Measurements from ENCODE around the gene ZCCHC3.
"Not testable (repeated sequence)": the region's sequence is repeated elsewhere in the genome, so short reads cannot be mapped to it uniquely, and the experiment has no call there.

The ZCCHC3 gene

GRCh38 chr20:312866-313265, 15.5 kb downstream of the ZCCHC3 start:
- no peak for DNase-seq (ENCODE audit: low read depth in 1 of 2, low spot score in 1 of 2)

DNA sequence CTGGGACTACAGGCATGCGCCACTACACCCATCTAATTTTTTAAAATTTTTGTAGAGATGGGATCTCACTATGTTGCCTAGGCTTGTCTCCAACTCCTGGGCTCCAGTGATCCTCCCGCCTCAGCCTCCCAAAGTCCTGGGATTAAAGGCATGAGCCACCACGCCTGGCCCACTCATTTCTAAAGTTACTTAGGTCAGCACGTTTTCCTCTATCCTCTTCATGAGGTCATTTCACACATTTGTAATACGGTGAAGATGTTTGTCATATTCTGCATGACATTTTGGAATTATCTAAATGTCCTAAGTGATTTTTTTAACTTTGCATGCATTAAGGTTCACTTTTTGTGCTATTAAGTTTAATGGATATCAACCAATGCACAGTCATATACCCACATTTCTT, 16.0 kb downstream of the ZCCHC3 start:
- DNase-seq (ENCODE audit: low read depth in 1 of 2, low spot score in 1 of 2): no peak

- DNase-seq (ENCODE audit: low read depth in 1 of 2, low spot score in 1 of 2): no peak
Measured at GRCh38 chr20:313948-314347, 16.6 kb downstream of the ZCCHC3 start.

DNA sequence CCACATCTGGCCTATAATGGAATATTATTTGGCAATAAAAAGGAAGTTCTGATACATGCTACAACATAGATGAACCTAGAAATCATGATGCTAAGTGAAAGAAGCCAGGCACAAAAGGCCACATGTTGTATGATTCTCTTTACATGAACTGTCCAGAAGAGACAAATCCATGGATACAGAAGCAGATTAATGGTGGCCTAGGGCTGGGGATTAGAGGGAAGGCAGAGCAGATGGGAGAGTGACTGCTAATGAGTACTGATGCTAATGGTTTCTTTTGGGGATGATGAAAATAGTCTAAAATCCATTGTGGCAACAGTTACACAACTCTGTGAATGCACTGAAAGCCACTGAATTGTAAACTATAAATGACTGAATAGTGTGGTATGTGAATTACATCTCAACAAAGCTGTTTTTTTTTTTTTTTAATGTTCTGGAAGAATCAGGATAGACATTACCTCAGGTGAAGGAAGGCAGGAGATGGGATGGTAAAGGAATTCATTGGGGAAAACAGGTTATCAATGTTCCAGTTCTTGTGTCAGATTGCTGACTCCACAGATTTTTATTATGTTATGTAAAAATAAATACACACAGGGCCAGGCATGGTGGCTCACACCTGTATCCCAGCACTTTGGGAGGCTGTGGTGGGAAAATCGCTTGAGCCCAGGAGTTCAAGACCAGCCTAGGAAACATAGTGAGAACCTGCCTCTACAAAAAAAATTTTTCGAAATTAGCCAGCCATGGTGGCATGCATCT, 19.1 kb downstream of the ZCCHC3 start:
- DNase-seq (ENCODE audit: low read depth in 1 of 2, low spot score in 1 of 2): no peak

- DNase-seq (ENCODE audit: low read depth in 1 of 2, low spot score in 1 of 2): peak; percentile 75 to 82
Measured at GRCh38 chr20:324177-325044, 27.0 kb downstream of the ZCCHC3 start.

GRCh38 chr20:325045-325888, 27.9 kb downstream of the ZCCHC3 start, which contains the start of gene SOX12:
Gene SOX12, plus strand, starts transcription at chr20:325552. Its CDS starts 373 bp downstream, at chr20:325925.
- DNase-seq (ENCODE audit: low read depth in 1 of 2, low spot score in 1 of 2): peak; percentile 93 to 95

DNA sequence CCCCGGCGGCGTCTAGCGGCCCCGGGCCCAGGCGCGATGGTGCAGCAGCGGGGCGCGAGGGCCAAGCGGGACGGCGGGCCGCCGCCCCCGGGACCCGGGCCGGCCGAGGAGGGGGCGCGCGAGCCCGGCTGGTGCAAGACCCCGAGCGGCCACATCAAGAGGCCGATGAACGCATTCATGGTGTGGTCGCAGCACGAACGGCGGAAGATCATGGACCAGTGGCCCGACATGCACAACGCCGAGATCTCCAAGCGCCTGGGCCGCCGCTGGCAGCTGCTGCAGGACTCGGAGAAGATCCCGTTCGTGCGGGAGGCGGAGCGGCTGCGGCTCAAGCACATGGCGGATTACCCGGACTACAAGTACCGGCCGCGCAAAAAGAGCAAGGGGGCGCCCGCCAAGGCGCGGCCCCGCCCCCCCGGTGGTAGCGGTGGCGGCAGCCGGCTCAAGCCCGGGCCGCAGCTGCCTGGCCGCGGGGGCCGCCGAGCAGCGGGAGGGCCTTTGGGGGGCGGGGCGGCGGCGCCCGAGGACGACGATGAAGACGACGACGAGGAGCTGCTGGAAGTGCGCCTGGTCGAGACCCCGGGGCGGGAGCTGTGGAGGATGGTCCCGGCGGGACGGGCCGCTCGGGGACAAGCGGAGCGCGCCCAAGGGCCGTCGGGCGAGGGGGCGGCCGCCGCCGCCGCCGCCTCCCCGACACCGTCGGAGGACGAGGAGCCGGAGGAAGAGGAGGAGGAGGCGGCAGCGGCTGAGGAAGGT, 28.7 kb downstream of the ZCCHC3 start:
- peak in 1 of 2 donors; percentile 14 for DNase-seq (ENCODE audit: low read depth in 1 of 2, low spot score in 1 of 2)

DNA sequence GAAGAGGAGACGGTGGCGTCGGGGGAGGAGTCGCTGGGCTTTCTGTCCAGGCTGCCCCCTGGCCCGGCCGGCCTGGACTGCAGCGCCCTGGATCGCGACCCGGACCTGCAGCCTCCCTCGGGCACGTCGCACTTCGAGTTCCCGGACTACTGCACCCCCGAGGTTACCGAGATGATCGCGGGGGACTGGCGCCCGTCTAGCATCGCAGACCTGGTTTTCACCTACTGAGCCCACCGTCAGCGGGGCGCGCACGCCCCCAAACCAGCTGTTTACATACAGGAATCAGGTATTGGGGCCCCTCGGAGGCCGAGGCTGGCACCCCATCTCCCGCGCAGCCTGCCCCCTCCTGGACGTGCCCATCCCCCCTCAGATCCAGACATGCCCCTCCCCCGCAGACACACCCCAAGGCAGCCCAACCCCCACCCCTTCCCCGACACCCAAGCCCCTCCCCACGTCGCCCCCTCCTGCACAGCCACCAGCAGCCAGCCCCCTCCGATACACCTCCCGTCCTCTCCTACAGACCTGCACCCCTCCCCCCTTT, 29.3 kb downstream of the ZCCHC3 start:
- no peak for DNase-seq (ENCODE audit: low read depth in 1 of 2, low spot score in 1 of 2)

GRCh38 chr20:327186-328026, 30.0 kb downstream of the ZCCHC3 start:
- peak; percentile 34 to 56 for DNase-seq (ENCODE audit: low read depth in 1 of 2, low spot score in 1 of 2)

DNA sequence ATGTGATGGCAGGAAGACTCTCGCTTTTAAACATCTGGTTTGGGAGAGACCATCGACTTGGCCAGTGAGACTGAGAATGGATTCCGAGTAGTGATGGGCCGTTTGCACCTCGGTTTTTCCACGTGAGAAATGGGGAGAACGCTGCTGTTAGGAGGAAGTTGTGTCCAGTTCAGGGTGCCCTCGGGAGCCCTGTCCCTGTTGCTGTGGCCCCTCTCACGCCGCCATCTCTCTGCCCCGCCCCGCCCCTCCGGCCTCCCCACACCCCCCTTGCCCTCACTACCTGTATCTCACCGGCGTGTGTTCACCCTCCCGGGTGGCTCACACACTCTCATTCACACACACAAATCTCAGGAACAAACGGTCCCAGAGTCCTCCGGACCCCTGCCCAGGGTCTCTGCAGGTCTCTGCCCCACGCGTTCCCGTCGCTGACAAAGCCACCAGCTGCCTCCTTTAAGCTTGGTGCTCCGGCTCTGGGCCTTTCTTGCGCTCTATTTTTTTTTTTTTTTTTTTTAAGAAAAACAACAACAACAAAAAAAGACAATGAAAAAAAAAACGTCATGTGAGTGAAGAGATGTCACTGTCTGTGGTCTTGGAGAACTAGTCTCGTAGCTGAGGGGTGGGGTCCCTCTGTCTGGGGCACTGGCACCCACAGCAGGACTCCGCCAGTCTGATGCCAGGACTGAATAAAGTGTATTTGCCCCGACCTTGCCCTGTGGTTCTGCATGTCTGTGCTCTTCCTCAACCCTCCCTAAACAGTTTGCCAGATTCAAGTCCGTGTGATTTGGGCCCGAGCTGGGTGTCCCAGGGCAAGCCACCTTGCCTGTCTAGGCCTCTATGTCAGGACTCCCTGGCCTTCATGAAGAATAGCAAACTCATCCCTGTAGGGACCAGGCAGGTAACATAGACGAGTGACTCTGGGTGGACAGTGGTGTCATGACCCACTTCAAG, 30.9 kb downstream of the ZCCHC3 start:
- DNase-seq (ENCODE audit: low read depth in 1 of 2, low spot score in 1 of 2): no peak

DNA sequence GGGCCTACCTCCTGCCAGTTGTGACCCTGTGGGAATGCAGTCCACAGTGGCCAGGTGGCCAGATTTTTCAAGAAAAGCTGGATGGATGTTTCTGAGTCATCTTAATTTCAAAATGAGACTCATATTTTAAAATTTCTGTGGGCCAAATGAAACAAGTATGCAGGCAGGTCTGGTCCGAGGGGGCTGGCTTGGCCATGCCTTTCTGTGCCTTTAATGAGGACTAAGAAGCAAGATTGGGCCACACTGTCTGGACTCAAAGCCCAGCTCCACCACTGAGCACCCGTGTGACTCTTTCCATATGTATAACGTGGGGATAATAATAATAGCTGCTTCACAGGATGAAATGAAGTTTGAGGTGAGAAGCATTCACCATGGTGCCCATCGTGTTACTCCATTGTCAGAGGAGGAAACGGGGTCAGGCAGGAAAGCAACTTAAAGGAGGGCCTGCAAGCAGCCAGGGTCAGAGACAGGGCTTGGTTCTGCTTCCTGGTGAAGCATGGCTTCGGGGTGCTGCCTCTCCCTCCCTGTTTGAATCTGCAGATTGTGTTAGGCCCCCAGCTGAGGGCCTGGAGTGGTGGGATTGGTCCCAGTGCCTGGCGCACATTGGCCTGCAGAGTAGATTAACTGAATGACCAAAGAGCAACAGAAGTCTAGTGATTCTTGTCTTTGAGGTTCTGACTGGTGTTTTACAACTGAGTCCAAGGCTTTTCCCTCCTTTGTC, 31.8 kb downstream of the ZCCHC3 start:
- DNase-seq (ENCODE audit: low read depth in 1 of 2, low spot score in 1 of 2): no peak

- no peak for DNase-seq (ENCODE audit: low read depth in 1 of 2, low spot score in 1 of 2)
Measured at GRCh38 chr20:329851-330232, 32.5 kb downstream of the ZCCHC3 start.

DNA sequence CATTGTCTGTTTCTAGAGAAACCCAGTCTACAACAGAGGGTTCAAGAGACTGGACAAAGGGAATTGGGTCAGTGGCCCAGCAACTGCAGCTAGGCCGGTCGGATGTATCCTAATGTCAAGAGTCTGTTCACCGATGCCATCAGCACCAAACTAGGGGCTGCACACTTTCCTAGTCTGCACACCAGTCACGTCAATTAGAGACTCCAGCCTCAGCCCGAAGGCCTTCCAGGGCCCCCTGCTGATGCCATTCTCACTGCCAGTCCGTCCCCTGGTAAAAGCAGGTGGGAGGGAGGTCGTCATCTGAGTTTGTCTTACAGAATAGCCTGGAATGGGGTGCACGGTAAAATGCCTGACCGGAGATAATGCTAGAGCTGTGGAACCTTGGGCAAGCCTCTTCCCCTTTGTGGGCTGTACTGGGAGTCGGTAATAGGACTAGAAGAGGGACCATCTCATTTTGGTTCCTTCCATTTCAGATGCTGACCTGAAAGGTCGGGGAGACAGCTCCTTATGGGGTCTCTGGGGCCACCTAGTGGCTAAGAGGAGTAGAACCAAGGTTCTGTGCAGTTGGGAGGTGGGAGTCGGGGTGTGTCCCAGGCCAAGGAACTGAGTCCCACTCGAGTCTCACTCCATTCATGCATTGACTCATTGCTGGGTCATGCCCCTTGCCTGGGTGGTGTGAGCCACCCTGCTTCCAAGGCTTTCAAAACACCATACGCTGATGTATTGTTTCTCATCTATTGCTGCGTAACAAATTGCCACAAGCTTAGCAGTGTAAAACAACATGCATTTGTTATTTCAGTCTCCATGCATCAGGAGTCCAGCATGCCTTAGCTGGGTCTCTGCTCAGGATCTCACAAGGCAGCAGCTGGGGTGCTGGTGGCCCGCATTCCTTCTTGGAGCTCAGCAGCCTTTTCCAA, 33.1 kb downstream of the ZCCHC3 start:
- DNase-seq (ENCODE audit: low read depth in 1 of 2, low spot score in 1 of 2): peak in 1 of 2 donors; percentile 32

- DNase-seq (ENCODE audit: low read depth in 1 of 2, low spot score in 1 of 2): no peak
Measured at GRCh38 chr20:334578-334977, 37.2 kb downstream of the ZCCHC3 start.

DNA sequence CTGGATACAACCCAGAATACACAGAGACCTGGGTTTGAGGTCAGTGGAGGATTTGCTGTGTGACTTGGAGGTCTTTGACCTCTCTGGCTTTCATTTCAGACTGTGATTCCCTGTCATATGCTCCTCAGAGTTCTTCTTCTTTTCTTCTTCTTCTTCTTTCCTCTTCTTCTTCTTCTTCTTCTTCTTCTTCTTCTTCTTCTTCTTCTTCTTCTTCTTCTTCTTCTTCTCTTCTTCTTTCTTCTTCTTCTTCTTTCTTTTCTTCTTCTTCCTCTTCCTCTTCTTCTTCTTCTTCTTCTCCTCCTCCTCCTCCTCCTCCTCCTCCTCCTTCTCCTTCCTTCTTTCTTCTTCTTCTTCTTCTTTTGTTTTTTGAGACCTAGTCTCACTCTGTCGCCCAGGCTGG, 38.7 kb downstream of the ZCCHC3 start:
- DNase-seq (ENCODE audit: low read depth in 1 of 2, low spot score in 1 of 2): not testable (repeated sequence)

DNA sequence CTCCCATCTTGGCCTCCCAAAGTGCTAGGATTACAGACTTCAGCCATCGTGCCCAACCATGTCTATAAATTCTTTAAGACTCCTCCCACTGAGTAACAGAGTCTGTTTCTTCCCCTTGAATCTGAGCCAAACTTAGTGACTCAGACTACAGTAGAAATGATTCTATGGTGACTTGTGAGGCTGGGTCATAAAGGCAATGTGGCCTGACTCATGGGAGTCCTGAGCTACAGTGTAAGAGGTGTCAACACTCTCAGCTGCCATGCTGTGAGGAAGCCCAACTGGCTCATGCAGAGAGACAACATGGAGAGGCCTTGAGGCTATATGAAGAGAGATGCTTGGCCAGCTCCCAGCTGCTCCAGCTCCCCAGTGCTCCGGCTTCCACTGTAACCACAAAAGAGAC, 44.3 kb downstream of the ZCCHC3 start:
- DNase-seq (ENCODE audit: low read depth in 1 of 2, low spot score in 1 of 2): no peak

DNA sequence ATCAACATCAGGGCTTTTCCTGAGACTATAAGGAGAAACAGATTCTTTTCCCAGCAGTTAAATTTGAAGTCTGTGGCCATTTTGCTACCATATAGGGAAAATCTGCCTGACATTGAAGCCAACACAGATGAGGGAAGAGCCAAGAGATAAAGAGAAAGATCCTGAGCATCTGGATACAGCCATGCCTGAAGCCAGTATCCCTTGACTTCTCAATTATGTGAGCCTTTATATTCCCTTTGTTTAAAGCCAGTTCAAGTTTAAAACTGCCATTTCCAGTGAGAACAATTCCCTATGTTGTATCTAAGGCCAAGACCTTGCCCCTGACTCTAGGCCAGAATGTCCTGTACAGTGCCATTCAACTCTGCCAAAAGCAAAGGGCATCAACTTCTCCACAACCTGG, 45.7 kb downstream of the ZCCHC3 start:
- no peak for DNase-seq (ENCODE audit: low read depth in 1 of 2, low spot score in 1 of 2)
